ENCODE data around the gene COPZ2.

Gene COPZ2

GRCh38 chr17:47982091-47982617 lies 55.4 kb downstream of the COPZ2 start:
- Mint-ChIP-seq H3K36me3 (ENCODE audit: low read depth) (peaks cover 81% of the 10 kb centered on the region), H3K9me3 (no peaks in the 10 kb centered on the region), H3K27me3 (no peaks in the 10 kb centered on the region), H3K4me1 (ENCODE audit: low read depth) (no peaks in the 10 kb centered on the region), H3K27ac (no peak overlapping the region), H3K4me3 (no peak overlapping the region)
- no peak for DNase-seq

DNA sequence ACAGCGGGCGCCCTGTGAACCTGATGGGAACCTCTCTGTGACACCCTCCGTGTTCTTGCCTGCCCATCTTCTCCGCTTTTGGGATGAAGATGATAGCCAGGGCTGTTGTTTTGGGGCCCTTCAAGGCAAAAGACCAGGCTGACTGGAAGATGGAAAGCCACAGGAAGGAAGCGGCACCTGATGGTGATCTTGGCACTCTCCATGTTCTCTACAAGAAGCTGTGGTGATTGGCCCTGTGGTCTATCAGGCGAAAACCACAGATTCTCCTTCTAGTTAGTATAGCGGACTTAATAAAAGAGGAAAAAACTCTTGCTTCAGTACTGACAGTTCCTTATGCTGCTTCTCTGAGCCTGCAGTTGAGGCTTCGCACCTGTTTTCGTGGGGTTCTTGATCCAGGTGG lies 56.1 kb downstream of the COPZ2 start:
- Mint-ChIP-seq H3K27ac (no peak overlapping the region), H3K36me3 (ENCODE audit: low read depth) (peaks cover 88% of the 10 kb centered on the region), H3K4me3 (no peak overlapping the region), H3K4me1 (ENCODE audit: low read depth) (no peaks in the 10 kb centered on the region), H3K27me3 (no peaks in the 10 kb centered on the region), H3K9me3 (no peaks in the 10 kb centered on the region)
- DNase-seq: no peak

DNA sequence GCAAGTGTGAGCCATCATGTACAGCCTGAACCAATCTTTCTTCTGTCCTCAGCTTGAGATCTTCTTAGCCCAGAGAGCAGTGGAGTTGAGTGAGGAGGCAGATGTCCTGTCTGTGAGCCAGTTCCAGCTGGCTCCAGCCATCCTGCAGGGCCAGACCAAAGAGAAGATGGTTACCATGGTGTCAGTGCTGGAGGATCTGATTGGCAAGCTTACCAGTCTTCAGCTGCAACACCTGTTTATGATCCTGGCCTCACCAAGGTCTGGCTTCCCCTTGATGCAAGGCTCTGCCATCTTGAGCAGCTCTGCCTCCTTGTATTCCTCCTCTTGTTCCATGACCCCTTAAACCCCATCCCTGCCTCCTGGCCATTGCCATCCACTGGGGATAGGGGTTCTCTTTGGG lies 57.1 kb downstream of the COPZ2 start:
- Mint-ChIP-seq H3K9me3 (no peaks in the 10 kb centered on the region), H3K4me3 (no peak overlapping the region), H3K36me3 (ENCODE audit: low read depth) (peaks cover 94% of the 10 kb centered on the region), H3K27ac (peak overlapping the region; percentile 47), H3K27me3 (no peaks in the 10 kb centered on the region), H3K4me1 (ENCODE audit: low read depth) (no peaks in the 10 kb centered on the region)
- DNase-seq: no peak

DNA sequence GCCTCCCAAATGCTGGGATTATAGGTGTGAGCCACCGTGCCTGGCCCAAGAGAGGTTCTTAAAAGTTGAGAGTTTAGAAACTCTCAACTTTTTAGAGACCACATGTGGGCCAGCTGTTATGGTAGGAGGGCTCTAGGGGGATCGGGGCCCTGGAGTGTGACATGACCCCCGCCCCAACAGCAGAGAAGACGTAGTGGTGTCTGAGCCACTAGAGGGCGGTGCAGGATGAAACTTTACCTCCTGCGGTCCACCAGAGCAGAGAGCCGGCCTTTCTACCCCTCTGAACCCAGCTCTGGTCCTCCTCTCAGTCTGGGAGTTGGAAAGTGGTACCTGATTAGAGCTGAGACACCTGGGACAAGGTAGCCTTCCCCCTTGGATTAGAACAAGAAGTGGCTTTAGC lies 59.3 kb downstream of the COPZ2 start:
- peak; percentile 52 for DNase-seq
- H3K9me3 Mint-ChIP-seq: no peaks in the 10 kb centered on the region
- H3K4me1 Mint-ChIP-seq (ENCODE audit: low read depth): no peaks in the 10 kb centered on the region
- H3K27me3 Mint-ChIP-seq: no peaks in the 10 kb centered on the region
- H3K27ac Mint-ChIP-seq: no peak overlapping the region
- peaks cover 98% of the 10 kb centered on the region for H3K36me3 Mint-ChIP-seq (ENCODE audit: low read depth)
- H3K4me3 Mint-ChIP-seq: no peak overlapping the region
